Epidermal melanocyte (primary cell): ENCODE measurements around the gene CDH15.
"Not testable (repeated sequence)": the region's sequence is repeated elsewhere in the genome, so short reads cannot be mapped to it uniquely, and the experiment has no call there.

Source experiments
- DNase-seq: peaks from one replicate; pipeline ENCODE4 v3.0.0; 2011; ENCODE audit warnings: low spot score; ENCODE audit not compliant: insufficient read length

The CDH15 gene

GRCh38 chr16:89187032-89187769 is 15.7 kb downstream of the CDH15 start:
- DNase-seq, result peak; percentile 41

DNA sequence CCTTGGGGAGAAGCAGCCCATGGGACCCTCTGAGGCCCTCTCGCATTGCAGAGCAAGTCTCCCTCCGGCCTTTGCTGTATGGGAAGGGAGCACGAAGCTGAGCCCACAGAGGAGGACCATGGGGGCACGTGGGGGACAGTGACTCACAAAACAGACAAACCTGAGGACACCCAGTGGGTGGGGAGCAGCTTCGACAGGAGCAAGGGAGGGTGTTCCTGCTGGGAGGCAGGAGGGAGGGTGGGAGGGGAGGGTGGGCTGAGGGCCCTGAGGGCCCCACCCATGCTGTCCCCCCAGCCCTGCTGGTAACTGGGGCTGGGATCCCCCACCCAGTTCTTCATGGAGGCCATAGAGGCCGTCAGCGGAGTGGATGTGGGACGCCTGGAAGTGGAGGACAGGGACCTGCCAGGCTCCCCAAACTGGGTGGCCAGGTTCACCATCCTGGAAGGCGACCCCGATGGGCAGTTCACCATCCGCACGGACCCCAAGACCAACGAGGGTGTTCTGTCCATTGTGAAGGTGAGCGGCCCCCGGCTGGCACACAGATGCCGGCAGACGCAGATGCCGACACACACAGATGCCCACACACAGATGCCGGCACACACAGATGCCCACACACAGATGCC is 16.3 kb downstream of the CDH15 start:
- DNase-seq, result no peak

GRCh38 chr16:89188471-89189357 is 17.2 kb downstream of the CDH15 start:
- DNase-seq, result not testable (repeated sequence)

DNA sequence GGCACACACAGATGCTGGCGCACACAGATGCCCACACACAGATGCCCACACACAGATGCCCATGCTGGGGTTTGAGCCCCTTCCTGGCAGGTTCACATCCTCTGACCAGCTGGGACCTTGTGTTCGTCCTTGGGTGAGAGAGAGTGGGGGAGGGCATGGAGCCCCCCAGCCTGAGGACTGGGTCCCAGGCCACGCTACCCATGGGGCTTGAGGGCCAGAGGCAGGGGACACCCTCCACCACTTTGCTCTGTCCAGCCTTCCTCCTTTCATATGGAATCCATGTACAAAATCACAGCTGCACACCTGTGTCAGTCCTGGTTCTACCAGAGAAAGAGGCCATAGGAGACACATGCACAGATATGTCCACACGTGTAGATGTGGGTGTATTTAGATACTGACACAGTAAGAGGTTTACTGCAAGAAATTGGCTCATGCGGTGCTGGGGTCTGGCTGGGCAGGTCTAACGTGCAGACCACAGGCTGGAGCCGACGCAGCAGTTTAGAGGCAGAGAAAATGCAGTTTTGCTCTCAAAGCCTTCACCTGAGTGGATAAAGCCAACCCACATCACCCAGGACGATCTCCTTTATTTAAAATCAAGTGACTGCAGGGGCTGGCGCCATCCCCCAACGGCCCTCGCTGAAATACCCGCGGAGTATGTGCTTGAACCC is 17.9 kb downstream of the CDH15 start:
- no peak for DNase-seq

DNA sequence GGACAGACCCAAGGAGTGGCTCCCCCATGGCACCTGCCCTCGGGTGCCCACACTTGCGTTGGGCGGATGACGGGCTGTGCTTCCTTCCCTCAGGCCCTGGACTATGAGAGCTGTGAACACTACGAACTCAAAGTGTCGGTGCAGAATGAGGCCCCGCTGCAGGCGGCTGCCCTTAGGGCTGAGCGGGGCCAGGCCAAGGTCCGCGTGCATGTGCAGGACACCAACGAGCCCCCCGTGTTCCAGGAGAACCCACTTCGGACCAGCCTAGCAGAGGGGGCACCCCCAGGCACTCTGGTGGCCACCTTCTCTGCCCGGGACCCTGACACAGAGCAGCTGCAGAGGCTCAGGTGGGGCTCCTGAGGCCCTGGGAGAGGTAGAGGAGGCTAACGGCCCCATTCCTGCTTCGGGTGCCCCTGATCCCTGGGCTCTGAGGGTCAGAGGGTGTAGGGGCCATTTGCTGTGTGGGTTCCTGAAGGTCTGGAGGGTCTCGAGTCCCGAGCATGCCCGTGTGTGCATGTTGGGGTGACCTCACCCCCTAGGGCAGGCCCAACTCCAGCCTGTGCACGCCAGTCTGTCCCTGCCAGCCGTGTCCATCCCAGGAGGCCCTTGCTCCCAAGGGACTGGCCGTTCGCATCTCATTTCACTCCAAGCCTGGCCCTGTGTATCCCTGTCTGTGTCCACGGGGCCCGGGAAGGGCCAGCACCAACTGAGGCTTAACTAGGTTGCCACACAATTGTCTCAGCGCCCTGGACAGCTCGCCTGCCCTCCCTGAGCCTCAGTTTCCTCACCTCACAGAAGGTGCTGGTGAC is 18.8 kb downstream of the CDH15 start:
- no peak for DNase-seq

DNA sequence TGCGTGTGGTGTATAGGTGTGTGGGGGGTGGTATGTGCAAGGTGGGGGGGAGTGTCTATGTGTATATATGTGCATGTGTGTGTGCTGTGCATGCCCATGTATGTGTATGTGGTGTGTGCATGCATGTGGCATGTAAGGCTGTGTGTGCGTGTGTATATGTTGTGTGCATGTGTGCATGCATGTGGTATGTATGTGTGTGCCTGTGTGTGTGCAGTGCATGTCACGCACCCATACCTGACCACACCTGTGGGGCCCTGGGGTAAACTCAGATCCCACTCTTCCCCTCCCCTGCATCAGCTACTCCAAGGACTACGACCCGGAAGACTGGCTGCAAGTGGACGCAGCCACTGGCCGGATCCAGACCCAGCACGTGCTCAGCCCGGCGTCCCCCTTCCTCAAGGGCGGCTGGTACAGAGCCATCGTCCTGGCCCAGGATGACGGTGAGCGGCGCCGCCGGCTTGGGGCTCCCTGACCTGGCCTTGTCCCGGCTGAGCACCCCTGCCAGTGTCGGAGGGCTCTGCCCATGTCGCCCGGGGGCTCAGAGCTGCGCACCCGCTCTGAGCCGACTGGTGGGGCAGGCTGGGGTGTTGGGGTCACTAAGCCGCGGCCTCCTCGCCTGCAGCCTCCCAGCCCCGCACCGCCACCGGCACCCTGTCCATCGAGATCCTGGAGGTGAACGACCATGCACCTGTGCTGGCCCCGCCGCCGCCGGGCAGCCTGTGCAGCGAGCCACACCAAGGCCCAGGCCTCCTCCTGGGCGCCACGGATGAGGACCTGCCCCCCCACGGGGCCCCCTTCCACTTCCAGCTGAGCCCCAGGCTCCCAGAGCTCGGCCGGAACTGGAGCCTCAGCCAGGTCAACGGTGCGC is 19.7 kb downstream of the CDH15 start:
- no peak for DNase-seq

- DNase-seq, result no peak
Measured at GRCh38 chr16:89191901-89192185, 20.3 kb downstream of the CDH15 start.

DNA sequence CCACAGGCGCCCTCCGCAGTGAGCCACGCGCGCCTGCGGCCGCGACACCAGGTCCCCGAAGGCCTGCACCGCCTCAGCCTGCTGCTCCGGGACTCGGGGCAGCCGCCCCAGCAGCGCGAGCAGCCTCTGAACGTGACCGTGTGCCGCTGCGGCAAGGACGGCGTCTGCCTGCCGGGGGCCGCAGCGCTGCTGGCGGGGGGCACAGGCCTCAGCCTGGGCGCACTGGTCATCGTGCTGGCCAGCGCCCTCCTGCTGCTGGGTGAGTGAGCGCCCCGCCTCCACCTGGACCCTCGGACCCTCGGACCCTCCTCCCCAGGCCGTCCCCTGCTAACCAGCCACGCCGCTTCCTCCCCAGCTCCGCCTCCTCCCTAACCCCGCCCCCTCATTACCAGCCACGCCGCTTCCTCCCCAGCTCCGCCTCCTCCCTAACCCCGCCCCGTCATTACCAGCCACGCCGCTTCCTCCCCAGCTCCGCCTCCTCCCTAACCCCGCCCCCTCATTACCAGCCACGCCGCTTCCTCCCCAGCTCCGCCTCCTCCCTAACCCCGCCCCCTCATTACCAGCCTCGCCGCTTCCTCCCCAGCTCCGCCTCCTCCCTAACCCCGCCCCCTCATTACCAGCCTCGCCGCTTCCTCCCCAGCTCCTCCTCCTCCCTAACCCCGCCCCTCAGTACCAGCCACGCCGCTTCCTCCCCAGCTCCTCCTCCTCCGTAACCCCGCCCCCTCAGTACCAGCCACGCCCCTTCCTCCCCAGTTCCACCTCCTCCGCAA is 20.8 kb downstream of the CDH15 start:
- DNase-seq, result not testable (repeated sequence)

GRCh38 chr16:89192956-89193575 is 21.5 kb downstream of the CDH15 start:
- no peak for DNase-seq

DNA sequence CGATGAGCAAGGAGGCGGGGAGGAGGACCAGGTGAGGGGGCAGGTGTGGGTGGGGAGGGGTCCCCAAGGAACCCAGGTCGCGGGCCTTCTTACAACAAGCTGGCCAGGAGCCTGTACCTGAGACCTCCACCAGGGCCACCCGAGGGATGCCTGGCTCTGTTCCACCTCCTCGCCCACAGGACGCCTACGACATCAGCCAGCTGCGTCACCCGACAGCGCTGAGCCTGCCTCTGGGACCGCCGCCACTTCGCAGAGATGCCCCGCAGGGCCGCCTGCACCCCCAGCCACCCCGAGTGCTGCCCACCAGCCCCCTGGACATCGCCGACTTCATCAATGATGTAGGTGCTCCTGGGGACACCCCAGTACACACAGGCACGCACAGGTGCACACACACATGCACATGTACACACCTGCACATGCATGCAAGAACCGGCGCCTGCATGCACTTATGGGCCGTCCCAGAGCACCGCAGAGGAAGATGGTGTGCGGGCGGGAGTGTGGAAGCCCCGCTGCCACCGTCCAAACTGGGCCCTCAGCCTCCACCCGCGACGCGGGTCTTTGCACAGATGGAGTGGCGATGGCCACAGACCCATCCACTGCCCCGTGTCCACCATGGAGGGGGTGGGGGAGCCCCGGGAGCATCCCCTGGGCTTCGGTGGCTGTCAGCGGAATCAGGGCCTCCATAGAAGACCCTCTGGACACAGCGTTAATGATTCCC is 22.2 kb downstream of the CDH15 start:
- no peak for DNase-seq

GRCh38 chr16:89194340-89195311 is 23.1 kb downstream of the CDH15 start:
- no peak for DNase-seq

GRCh38 chr16:89195521-89196171 is 24.1 kb downstream of the CDH15 start:
- no peak for DNase-seq

GRCh38 chr16:89197033-89197632 is 25.6 kb downstream of the CDH15 start:
- no peak for DNase-seq

GRCh38 chr16:89197633-89198416 is 26.3 kb downstream of the CDH15 start:
- DNase-seq, result no peak
